Stimulated activated CD8-positive, alpha-beta memory T cell treated with anti-CD3 and anti-CD28 coated beads, Interleukin-12 subunit alpha, Interleukin-12 subunit beta, amount 100 ng/mL, for 4 hours (primary cell): ENCODE results near the gene ENTPD1.
"Not testable (repeated sequence)": the region's sequence is repeated elsewhere in the genome, so short reads cannot be mapped to it uniquely, and the experiment has no call there.

Experiments used
- DNase-seq: peaks from one replicate; pipeline ENCODE4 v3.0.0-alpha.2; 2020; ENCODE audit warnings: low read depth

Gene ENTPD1

GRCh38 chr10:95756041-95756761 is at the start of gene ENTPD1:
TSS of gene ENTPD1 (plus strand) at chr10:95756163. CDS start at chr10:95756240, 77 bp downstream.
- no peak for DNase-seq

- DNase-seq, result no peak
These were observed 49.4 kb upstream of the ENTPD1 start for GRCh38 chr10:95706573-95706972.

- DNase-seq, result no peak
These were observed 49.0 kb upstream of the ENTPD1 start for GRCh38 chr10:95706990-95707389.

GRCh38 chr10:95711492-95711891 is 44.5 kb upstream of the ENTPD1 start:
- DNase-seq, result no peak

GRCh38 chr10:95716466-95716865 is 39.5 kb upstream of the ENTPD1 start:
- DNase-seq, result no peak

- no peak for DNase-seq
These were observed 39.1 kb upstream of the ENTPD1 start for GRCh38 chr10:95716866-95717265.

- not testable (repeated sequence) for DNase-seq
These were observed 35.2 kb upstream of the ENTPD1 start for GRCh38 chr10:95720745-95721144.

GRCh38 chr10:95722496-95722895 is 33.5 kb upstream of the ENTPD1 start:
- DNase-seq, result not testable (repeated sequence)

GRCh38 chr10:95728526-95728925 is 27.4 kb upstream of the ENTPD1 start:
- DNase-seq, result no peak

- DNase-seq, result no peak
These were observed 26.5 kb upstream of the ENTPD1 start for GRCh38 chr10:95729323-95730055.

GRCh38 chr10:95730233-95730632 is 25.7 kb upstream of the ENTPD1 start:
- no peak for DNase-seq

GRCh38 chr10:95732907-95733306 is 23.1 kb upstream of the ENTPD1 start:
- not testable (repeated sequence) for DNase-seq

- no peak for DNase-seq
These were observed 16.9 kb upstream of the ENTPD1 start for GRCh38 chr10:95739056-95739455.

- no peak for DNase-seq
These were observed 14.0 kb upstream of the ENTPD1 start for GRCh38 chr10:95741807-95742467.

- DNase-seq, result no peak
These were observed 13.5 kb upstream of the ENTPD1 start for GRCh38 chr10:95742485-95742884.

GRCh38 chr10:95742962-95743535 is 12.9 kb upstream of the ENTPD1 start:
- DNase-seq, result no peak

GRCh38 chr10:95745501-95745900 is 10.5 kb upstream of the ENTPD1 start:
- DNase-seq, result no peak

GRCh38 chr10:95748349-95748748 is 7.6 kb upstream of the ENTPD1 start:
- no peak for DNase-seq

- no peak for DNase-seq
These were observed 405 bp upstream of the ENTPD1 start for GRCh38 chr10:95755511-95756004.

- DNase-seq, result no peak
These were observed 1.1 kb downstream of the ENTPD1 start for GRCh38 chr10:95756809-95757684.

GRCh38 chr10:95758351-95759025 is 2.5 kb downstream of the ENTPD1 start:
- DNase-seq, result no peak
